IgD-negative memory B cell (primary cell): ENCODE data around the gene OR12D1. TPM values are rescaled to one million over a fixed set of nuclear protein-coding genes. Genes with fewer than 3 reads are reported as not detected.
"Not testable (repeated sequence)": the region's sequence is repeated elsewhere in the genome, so short reads cannot be mapped to it uniquely, and the experiment has no call there.

ENCODE experiments used
- H3K27ac Mint-ChIP-seq, 3 donors: one replicate each; pipeline ENCODE4 v1.8.0; 2020 to 2022; ENCODE audit warnings: mild to moderate bottlenecking in 3 of 3, mixed read lengths in 3 of 3, moderate library complexity in 1 of 3
- H3K27me3 Mint-ChIP-seq: one replicate; pipeline ENCODE4 v1.8.0; 2021; ENCODE audit warnings: mixed read lengths
- H3K36me3 Mint-ChIP-seq: one replicate; pipeline ENCODE4 v1.8.0; 2020; ENCODE audit warnings: mild to moderate bottlenecking, mixed read lengths
- H3K4me1 Mint-ChIP-seq, 3 donors: one replicate each; pipeline ENCODE4 v1.8.0; 2020 to 2022; ENCODE audit warnings: mixed read lengths in 3 of 3, mild to moderate bottlenecking in 1 of 3
- H3K4me3 Mint-ChIP-seq, 4 donors: one replicate each; pipeline ENCODE4 v1.8.0; 2020 to 2022; ENCODE audit warnings: mild to moderate bottlenecking in 4 of 4, mixed read lengths in 4 of 4, moderate library complexity in 3 of 4
- H3K9me3 Mint-ChIP-seq, 3 donors: one replicate each; pipeline ENCODE4 v1.8.0; 2020 to 2021; ENCODE audit warnings: mixed read lengths in 3 of 3, mild to moderate bottlenecking in 1 of 3
- polyA plus RNA-seq: library from polyadenylated mRNA; unstranded; fragments of 300-500 nt; fragmentation: Illumina TruSeq; gene quantifications from one replicate; pipeline ENCODE4 v1.2.3, GENCODE V29; 2021

The OR12D1 gene
- polyA plus RNA-seq, 1 donor from 2014 or later, result not detected

GRCh38 chr6:29444031-29444430 lies 29.3 kb downstream of the OR12D1 start:
- not testable (repeated sequence) for H3K36me3 Mint-ChIP-seq, H3K9me3 Mint-ChIP-seq, H3K4me3 Mint-ChIP-seq, H3K27ac Mint-ChIP-seq, H3K27me3 Mint-ChIP-seq, H3K4me1 Mint-ChIP-seq

- H3K9me3 Mint-ChIP-seq, result peaks cover 0 to 8% (median 7%) of the 10 kb centered on the region in 3 donors
- no peaks in the 10 kb centered on the region for H3K4me1 Mint-ChIP-seq
- no peaks in the 10 kb centered on the region for H3K36me3 Mint-ChIP-seq
- no peak overlapping the region for H3K4me3 Mint-ChIP-seq
- peaks cover 1% of the 10 kb centered on the region for H3K27me3 Mint-ChIP-seq
- no peak overlapping the region for H3K27ac Mint-ChIP-seq
Measured at GRCh38 chr6:29447670-29448069, 32.9 kb downstream of the OR12D1 start.

DNA sequence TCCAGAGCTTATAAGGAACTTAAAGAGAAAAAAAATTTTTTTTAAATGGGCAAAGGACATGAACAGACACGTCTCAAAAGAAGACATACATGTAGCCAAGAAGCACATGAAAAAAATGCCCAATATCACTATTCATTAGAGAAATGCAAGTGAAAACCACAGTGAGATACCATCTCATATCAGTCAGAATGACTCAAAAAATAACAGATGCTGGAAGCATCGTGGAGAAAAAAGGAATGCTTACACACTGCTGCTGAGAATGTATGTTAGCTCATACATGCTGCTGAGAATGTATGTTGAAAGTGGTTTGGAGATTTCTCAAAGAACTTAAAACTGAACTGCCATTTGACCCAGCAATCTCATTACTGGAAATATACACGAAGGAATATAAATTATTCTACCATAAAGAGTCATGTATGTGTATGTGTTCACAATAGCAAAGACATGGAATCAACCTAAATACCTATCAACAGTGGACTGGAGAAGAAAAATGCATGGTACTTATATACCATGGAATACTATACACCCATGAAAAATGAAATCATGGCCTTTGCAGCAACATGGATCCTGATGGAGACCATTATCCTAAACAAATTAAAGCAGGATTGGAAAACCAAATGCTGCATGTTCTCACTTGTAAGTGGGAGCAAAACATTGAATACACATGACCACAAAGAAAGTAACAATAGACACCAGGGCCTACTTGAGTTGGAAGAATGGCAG lies 36.9 kb downstream of the OR12D1 start:
- H3K9me3 Mint-ChIP-seq, result peaks cover 0 to 3% (median 0%) of the 10 kb centered on the region in 3 donors
- no peaks in the 10 kb centered on the region for H3K27me3 Mint-ChIP-seq
- no peak overlapping the region for H3K4me3 Mint-ChIP-seq
- H3K36me3 Mint-ChIP-seq, result no peaks in the 10 kb centered on the region
- no peak overlapping the region for H3K27ac Mint-ChIP-seq
- no peaks in the 10 kb centered on the region for H3K4me1 Mint-ChIP-seq

- H3K36me3 Mint-ChIP-seq, result no peaks in the 10 kb centered on the region
- H3K27me3 Mint-ChIP-seq, result peaks cover 2% of the 10 kb centered on the region
- H3K9me3 Mint-ChIP-seq, result no peaks in the 10 kb centered on the region
- H3K4me1 Mint-ChIP-seq, result no peaks in the 10 kb centered on the region
- peak within 1 kb of the TSS in 1 of 3 donors; percentile 3 for H3K27ac Mint-ChIP-seq
- H3K4me3 Mint-ChIP-seq, result no peak within 1 kb of the TSS
Measured at GRCh38 chr6:29456971-29457370, 42.2 kb downstream of the OR12D1 start, which contains the start of the genes OR11A1 and OR2H1. Gene OR11A1, minus strand, starts transcription at chr6:29457071. Its CDS starts 29,430 bp downstream, at chr6:29427641. Gene OR2H1, plus strand, starts transcription at chr6:29457155. Its CDS starts 4,615 bp downstream, at chr6:29461770.

DNA sequence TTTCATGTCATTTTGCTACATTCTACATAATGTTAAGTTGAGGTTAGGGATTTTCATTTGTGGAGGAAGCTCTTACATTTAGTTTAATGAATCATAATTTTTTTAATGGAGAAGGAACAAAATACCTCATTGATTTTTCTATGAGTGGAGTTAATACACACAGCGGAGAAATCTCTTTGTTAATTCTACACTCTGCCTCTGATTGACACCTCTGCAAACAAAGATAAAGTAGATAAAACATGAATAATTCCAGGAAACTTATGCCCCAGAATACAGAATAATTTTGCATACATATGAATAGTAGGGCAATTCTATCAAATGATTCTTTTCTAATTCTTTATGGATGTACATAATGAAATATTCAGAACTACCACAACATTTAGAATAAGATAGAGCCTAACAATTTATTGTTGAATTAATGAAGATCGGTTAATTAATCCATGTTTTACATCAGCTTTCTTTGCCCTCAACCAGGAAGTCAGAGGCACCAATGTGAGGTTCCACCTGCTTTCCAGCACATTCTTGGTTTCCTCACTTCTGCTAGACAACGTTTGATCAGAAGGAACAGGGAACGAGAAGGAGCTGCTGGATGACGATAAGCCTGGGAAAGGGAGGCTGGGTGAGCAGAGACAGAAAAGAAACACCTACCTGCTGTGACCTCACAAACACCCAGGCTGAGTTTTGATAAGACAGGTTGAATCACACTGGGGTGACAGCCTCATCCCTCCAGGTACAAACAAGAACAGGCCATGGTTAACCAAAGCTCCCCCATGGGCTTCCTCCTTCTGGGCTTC lies 46.5 kb downstream of the OR12D1 start:
- no peak overlapping the region for H3K27ac Mint-ChIP-seq
- no peaks in the 10 kb centered on the region for H3K9me3 Mint-ChIP-seq
- no peak overlapping the region for H3K4me3 Mint-ChIP-seq
- H3K36me3 Mint-ChIP-seq, result no peaks in the 10 kb centered on the region
- peaks cover 6% of the 10 kb centered on the region for H3K27me3 Mint-ChIP-seq
- H3K4me1 Mint-ChIP-seq, result no peaks in the 10 kb centered on the region

DNA sequence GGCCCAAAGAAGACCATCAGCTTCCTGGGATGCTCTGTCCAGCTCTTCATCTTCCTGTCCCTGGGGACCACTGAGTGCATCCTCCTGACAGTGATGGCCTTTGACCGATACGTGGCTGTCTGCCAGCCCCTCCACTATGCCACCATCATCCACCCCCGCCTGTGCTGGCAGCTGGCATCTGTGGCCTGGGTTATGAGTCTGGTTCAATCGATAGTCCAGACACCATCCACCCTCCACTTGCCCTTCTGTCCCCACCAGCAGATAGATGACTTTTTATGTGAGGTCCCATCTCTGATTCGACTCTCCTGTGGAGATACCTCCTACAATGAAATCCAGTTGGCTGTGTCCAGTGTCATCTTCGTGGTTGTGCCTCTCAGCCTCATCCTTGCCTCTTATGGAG lies 47.3 kb downstream of the OR12D1 start:
- H3K27ac Mint-ChIP-seq, result peak overlapping the region in 1 of 3 donors; percentile 26
- peaks cover 7% of the 10 kb centered on the region for H3K27me3 Mint-ChIP-seq
- no peaks in the 10 kb centered on the region for H3K36me3 Mint-ChIP-seq
- no peak overlapping the region for H3K4me3 Mint-ChIP-seq
- H3K9me3 Mint-ChIP-seq, result no peaks in the 10 kb centered on the region
- no peaks in the 10 kb centered on the region for H3K4me1 Mint-ChIP-seq

GRCh38 chr6:29465279-29465678 lies 50.6 kb downstream of the OR12D1 start:
- no peak overlapping the region for H3K4me3 Mint-ChIP-seq
- H3K4me1 Mint-ChIP-seq, result no peaks in the 10 kb centered on the region
- no peaks in the 10 kb centered on the region for H3K9me3 Mint-ChIP-seq
- H3K27me3 Mint-ChIP-seq, result peaks cover 16% of the 10 kb centered on the region
- H3K36me3 Mint-ChIP-seq, result peaks cover 3% of the 10 kb centered on the region
- H3K27ac Mint-ChIP-seq, result no peak overlapping the region

- no peaks in the 10 kb centered on the region for H3K4me1 Mint-ChIP-seq
- H3K36me3 Mint-ChIP-seq, result peaks cover 3% of the 10 kb centered on the region
- H3K27ac Mint-ChIP-seq, result no peak overlapping the region
- H3K9me3 Mint-ChIP-seq, result no peaks in the 10 kb centered on the region
- peaks cover 16% of the 10 kb centered on the region for H3K27me3 Mint-ChIP-seq
- H3K4me3 Mint-ChIP-seq, result no peak overlapping the region
Measured at GRCh38 chr6:29465801-29466200, 51.1 kb downstream of the OR12D1 start.

- H3K27me3 Mint-ChIP-seq, result peaks cover 16% of the 10 kb centered on the region
- H3K4me1 Mint-ChIP-seq, result no peaks in the 10 kb centered on the region
- H3K9me3 Mint-ChIP-seq, result no peaks in the 10 kb centered on the region
- peaks cover 3% of the 10 kb centered on the region for H3K36me3 Mint-ChIP-seq
- H3K27ac Mint-ChIP-seq, result no peak overlapping the region
- no peak overlapping the region for H3K4me3 Mint-ChIP-seq
Measured at GRCh38 chr6:29466241-29466640, 51.5 kb downstream of the OR12D1 start.

Other genes with a start within 250 kb of the OR12D1 start
- not detected for gene OR2J2, start 244.0 kb upstream of the OR12D1 start, polyA plus RNA-seq
- gene OR14J1, start 113.2 kb upstream of the OR12D1 start, polyA plus RNA-seq, result not detected
- not detected for gene OR5V1, start 46.1 kb upstream of the OR12D1 start, polyA plus RNA-seq
- not detected for gene OR12D3, start 39.6 kb upstream of the OR12D1 start, polyA plus RNA-seq
- gene OR12D2, start 19.3 kb upstream of the OR12D1 start, polyA plus RNA-seq, result not detected
- gene OR10C1, start 24.4 kb downstream of the OR12D1 start, polyA plus RNA-seq, result not detected
- not detected for gene OR11A1, start 42.1 kb downstream of the OR12D1 start, polyA plus RNA-seq
- not detected for gene OR2H1, start 42.2 kb downstream of the OR12D1 start, polyA plus RNA-seq
- not detected for gene MAS1L, start 73.0 kb downstream of the OR12D1 start, polyA plus RNA-seq
- not detected for gene UBD, start 144.8 kb downstream of the OR12D1 start, polyA plus RNA-seq
- not detected for gene OR2H2, start 170.2 kb downstream of the OR12D1 start, polyA plus RNA-seq
- gene GABBR1, start 218.3 kb downstream of the OR12D1 start, polyA plus RNA-seq, result 6.8 TPM
- not detected for gene MOG, start 242.2 kb downstream of the OR12D1 start, polyA plus RNA-seq